Hepatic stellate cell (primary cell): Measurements from ENCODE around the gene RECQL.
"Not testable (repeated sequence)": the region's sequence is repeated elsewhere in the genome, so short reads cannot be mapped to it uniquely, and the experiment has no call there.

ENCODE experiments used
- DNase-seq: peaks from one replicate; pipeline ENCODE4 v3.0.0; 2011; ENCODE audit warnings: low spot score

The RECQL gene

GRCh38 chr12:21428241-21428640 lies 73.2 kb downstream of the RECQL start:
- peak; percentile 29 for DNase-seq

- not testable (repeated sequence) for DNase-seq
Observed at GRCh38 chr12:21419009-21419699, 82.3 kb downstream of the RECQL start.
